Stimulated activated CD8-positive, alpha-beta memory T cell treated with anti-CD3 and anti-CD28 coated beads, Interleukin-4, amount 100 ng/mL, for 1 hour (primary cell): Measurements from ENCODE around the gene TSHZ2.
"Not testable (repeated sequence)": the region's sequence is repeated elsewhere in the genome, so short reads cannot be mapped to it uniquely, and the experiment has no call there.

ENCODE experiments used
- DNase-seq, 2 donors: peaks; one replicate each; pipeline ENCODE4 v3.0.0-alpha.2; 2020; ENCODE audit warnings: low read depth in 2 of 2, low spot score in 1 of 2

The TSHZ2 gene

GRCh38 chr20:53299831-53300230 lies 327.7 kb downstream of the TSHZ2 start:
- no peak for DNase-seq

DNA sequence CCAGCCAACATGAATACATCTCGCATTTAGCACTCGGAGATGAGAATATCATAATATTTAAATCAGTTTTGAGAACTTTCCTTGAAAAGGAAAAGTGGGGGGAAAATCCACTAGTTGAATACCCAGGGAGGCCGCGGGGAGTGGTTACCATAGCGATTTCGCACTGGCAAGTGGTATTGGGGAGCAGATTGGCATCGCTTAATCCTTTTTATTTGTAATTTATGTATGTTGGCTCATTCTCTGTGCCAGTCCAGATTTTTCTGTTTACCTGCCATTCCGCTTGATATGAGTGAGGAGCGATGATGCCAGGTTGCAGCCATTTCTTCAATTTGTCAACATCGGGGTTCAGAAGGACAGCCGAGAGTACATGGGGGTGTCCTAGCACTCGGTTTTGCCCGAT lies 329.7 kb downstream of the TSHZ2 start:
- no peak for DNase-seq

- no peak for DNase-seq
These were observed 330.7 kb downstream of the TSHZ2 start for GRCh38 chr20:53302695-53303412.

DNA sequence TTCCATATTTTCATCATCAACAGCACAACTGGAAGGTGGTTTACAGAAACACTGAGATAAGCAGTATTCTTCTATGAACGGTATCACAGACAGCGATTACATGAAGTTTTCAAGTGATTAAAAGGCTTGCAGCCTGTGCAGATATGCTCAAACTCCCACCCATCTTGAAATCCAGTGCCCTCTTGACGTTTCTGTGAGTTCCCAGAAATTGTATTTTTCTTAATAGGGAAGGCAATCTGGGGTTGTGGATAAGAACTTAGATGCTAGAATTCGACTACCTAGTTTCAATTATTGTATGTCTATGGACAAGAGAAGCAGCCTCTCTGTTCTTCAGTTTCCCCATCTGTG lies 331.2 kb downstream of the TSHZ2 start:
- DNase-seq = no peak

- DNase-seq = no peak
These were observed 332.0 kb downstream of the TSHZ2 start for GRCh38 chr20:53304146-53304545.

DNA sequence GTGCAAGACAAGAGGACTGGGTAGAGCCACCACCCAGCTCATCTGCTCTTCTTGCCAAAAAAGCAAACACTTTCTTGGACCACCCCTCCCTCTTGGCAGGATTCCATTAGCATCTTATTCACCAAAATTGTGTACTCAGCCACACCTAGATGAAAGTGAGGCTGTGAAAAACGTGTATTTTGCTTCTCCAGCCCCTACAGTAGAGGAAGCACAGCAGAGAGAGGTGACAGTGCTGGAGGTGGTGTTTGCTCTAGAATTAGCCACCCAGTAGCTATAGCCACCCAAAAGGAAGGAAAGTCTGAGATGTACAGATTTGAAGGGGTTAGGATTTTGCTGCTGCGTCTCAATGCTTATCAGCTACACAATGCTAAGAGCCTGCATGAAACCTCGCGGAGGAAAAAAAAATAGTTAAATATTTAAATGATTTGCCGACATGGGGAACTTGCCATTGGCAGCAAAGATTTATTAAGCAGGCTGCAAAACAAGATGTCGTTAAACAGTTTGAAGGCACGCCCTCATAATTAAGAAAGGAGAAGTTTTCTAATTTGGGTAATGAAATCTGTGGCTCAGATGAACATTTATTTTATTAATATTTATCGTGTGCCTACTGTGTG lies 334.1 kb downstream of the TSHZ2 start:
- DNase-seq = no peak

- DNase-seq = no peak
These were observed 335.9 kb downstream of the TSHZ2 start for GRCh38 chr20:53307964-53308597.

DNA sequence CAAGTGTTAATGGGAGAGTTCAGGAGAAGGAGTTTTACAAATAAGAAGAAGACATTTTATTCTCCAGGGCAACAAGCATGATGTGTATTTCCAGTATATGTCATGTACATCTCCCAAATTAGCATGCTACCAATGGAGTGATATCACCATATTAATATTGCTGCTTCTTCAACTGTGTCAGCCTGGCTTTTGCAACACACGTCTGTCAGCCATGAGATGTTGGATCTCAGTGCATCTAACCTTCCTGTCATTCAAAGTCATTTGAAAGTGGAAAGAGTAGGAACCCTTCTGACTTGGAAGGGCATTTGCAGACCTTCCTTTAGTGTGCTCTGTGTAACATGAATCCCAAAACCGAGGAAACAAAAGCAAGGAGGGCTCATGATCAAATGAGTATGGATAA lies 337.4 kb downstream of the TSHZ2 start:
- DNase-seq = no peak

DNA sequence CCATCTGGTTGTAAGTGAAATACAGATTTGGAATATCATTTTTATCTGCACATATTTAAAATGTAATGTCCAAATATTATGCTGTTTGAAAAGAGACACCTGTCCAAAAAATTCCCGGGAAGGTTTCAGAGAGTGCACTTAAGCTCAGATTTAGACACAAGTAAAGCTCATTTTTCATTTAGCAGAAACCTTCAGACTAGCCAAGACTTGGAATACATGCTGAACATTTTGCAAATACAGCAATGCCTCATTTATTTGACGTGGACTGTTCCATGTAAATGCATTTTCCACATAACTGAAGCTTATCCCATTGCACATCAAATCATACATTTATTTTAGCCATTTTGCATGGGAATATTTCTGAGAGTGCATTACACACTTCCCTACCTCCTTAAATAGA lies 340.8 kb downstream of the TSHZ2 start:
- DNase-seq = no peak

DNA sequence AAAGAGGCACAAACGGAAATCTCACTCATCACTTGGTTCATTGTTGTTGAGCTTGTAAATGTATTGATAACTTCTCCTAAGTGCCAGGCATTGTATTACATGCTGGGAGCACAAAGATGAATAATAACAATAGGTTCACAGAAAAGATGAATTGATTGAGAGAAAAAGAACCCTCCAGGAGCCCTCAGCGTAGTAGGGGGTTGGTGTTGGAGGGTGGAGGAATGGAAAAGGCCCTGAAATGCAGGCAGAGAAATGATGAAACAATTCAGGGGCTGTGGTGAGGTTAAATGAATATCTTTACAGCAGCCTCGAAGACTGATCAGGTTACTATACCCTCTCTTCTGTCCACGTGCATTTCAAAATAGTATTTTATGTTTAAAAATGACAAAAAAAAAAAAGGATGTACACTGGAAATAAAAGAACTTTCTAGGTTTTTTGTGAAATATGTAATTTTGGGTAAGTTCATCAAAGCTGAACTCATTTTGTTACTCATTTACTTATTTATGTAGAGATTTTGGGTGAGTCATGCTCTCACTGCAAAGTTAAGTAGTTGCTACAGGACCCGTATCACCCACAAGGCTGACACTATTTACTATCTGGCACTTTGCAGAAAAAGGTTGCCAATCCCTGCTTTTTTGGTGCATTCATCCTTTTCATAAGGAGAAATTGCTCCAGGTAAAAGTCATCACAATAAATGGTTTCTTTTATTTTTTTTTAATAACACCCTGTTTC lies 344.2 kb downstream of the TSHZ2 start:
- no peak for DNase-seq

DNA sequence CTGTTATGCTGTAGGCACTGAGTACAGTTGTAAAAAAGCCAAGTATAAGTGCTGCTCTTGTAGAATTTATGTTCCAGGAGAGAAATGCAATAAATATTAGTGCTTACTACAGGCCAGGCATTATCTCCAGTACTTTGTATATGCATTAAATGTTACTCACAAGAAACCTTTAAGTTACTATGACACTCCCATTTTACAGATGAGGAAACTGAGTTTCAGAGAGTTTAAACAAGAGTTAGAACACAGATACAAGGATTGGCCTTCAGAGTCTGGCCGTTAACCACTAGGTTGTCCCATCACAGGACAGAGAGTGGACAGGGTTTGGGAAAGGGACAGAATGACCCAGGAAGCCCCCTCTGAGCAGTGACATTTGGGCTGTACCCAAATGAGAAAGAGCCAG lies 347.0 kb downstream of the TSHZ2 start:
- no peak for DNase-seq

DNA sequence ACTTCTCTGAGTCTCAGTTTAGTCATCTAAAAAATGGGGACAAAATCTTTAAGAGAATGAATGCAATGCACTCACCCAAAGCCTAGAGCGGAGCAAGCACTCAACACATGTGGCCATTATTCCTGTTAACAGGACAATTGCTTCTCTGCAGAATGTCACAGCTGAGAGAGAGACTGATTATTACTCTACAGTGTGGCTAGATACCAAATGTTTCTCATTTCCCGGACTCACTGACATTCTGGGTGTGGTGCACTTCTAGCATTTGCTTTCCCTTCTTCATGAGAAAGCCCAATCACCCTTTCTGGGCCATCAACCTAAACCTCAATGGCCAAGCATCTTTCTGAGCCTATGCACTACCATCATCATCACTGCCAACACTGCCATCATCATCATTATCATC lies 347.6 kb downstream of the TSHZ2 start:
- no peak for DNase-seq

DNA sequence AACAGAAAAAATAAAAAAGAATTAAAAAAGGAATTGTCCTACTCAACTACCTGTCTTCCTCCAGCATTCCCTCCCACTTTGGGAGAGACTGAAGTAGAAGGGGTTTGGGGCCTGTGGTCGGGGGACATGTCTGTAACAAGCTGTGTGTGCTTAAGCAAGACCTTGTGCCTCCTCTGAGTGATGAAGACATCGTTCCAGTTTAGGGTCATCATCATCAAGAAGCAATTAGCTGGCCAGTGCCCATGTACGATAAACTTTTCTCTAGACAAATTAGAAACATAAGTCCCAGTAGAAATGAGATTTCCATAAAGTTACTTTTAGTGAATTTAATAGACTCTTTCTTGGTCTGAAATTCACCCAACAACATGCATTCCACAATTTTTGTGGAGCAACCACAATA lies 348.5 kb downstream of the TSHZ2 start:
- no peak for DNase-seq

- no peak for DNase-seq
These were observed 349.4 kb downstream of the TSHZ2 start for GRCh38 chr20:53321596-53321995.

- no peak for DNase-seq
These were observed 350.5 kb downstream of the TSHZ2 start for GRCh38 chr20:53322651-53323050.

GRCh38 chr20:53323460-53323859 lies 351.3 kb downstream of the TSHZ2 start:
- not testable (repeated sequence) for DNase-seq

DNA sequence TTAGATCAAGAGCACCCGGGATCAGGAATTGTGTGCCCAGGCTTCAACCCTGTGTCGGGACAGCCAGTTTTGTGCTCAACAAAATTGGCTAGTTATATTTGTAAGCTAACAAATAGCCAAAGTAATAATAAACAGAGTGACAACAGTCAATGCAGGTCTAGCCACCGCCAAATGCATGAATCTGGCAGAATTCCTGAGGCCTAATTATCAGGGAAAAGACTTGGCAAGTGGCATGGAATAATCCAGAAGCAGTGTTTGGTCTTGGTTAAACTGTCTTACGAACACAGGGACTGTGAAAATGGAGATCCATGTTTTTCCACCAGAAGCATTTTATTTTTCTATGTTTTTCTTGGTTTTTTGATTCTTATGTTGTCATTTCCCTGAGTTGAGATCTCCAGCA lies 352.7 kb downstream of the TSHZ2 start:
- DNase-seq = no peak

GRCh38 chr20:53328961-53329360 lies 356.8 kb downstream of the TSHZ2 start:
- no peak for DNase-seq

DNA sequence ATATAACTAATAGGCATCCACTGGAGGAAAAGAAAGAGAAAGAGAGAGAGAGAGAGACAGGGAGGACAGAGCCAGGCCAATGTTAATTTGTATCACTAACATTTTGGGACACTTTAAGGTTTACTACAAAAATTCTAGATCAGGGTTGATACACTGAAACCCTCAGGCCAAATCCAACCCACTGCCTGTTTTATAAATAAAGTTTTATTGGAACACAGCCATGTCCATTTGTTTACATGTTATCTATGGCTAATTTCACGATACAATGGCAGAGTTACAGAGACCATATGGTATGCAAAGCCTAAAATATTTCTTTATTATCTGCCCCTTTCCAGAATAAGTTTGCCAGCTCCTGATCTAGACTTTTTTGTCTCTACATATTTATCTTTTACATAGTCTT lies 357.6 kb downstream of the TSHZ2 start:
- DNase-seq = no peak

DNA sequence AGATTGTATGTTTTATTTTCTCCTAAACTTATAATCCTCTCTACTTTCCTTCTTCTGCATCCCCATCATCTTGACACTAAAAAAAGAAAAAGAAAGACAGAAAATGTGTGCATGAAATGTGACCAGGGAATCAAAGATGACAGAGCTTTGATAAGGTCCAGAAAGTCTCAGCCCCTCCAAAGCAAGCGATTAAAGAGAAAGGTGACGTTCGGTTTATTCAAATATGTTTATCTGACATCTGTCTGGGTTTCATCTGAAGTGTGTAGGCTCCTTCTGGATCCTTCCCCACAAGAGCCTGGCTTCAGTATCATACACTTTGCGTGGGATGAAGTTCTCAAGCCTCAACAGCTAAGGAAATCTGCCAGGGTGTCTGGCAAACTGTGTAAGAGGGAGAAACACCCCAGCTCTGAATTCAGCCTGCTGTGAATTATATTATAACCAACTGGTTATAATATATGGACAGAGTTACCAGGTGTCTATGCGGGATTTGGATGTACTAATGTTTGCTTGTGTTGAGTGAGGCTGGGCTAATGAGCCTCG lies 358.5 kb downstream of the TSHZ2 start:
- DNase-seq = no peak

DNA sequence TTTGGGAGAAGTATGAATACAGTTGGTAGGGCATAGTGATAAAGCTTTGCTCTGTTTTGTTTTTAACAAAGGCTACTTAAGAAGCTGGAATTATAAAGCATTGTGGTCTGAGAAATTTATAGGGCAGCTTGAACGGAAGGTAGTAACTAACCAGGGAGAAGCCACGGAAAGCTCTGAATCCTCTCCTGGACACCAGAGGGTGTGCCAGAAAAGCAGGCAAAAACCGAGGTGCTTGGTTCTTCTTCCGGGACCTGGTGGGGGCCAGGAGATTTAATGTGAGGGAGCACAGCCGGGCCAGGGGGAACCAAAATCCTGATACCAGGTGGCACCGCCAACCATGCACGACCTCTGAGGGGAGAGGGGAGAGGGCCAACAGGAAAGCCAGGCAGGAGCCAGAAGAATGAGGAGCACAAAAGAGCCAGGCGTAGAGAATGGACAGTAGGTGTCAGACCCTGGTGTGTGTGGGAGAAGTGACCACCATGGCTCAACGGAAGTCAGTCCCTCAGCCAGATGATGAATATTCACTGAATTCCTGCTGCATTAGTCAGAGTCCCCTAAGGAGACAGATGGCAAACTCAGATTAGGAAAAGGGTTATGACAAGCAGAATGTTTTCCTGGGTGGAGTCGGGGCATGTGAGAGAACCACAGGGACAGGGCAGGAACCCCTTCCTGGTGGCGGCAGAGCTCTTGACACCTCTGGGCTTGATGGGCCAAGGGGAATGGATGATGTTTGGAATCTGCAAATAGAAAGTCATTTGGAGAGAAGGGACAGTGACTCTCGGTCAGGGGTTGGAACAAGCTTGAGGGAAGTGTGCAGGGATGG lies 359.2 kb downstream of the TSHZ2 start:
- no peak for DNase-seq
